Spleen (tissue), 11 donors: ENCODE results near the gene ITPR1. TPM values are rescaled to one million over a fixed set of nuclear protein-coding genes. Genes with fewer than 3 reads are reported as not detected.

Experiments used
- DNase-seq: peaks from one replicate; pipeline ENCODE4 v3.0.0-alpha.2; 2020
- H3K27ac ChIP-seq, 8 donors: fragments of 200-600 bp; sonication (generic) in 7 of 8; 1 replicate in 4 of 8; 2 replicates in 4 of 8; pipeline versions ENCODE4 v1.5.0 to v1.8.0; 2016 to 2021; ENCODE audit warnings: inconsistent platforms in 4 of 8, mild to moderate bottlenecking in 4 of 8, moderate library complexity in 1 of 8
- H3K27me3 ChIP-seq, 7 donors: fragments of 200-600 bp; sonication (generic) in 6 of 7; replicated peaks in 1 of 7; 1 replicate in 4 of 7; 2 replicates in 3 of 7; pipeline versions ENCODE4 v1.5.0 to v1.8.0; 2016 to 2021; ENCODE audit warnings: inconsistent platforms in 3 of 7, mild to moderate bottlenecking in 1 of 7
- H3K36me3 ChIP-seq, 6 donors: fragments of 200-600 bp; sonication (generic) in 5 of 6; 1 replicate in 4 of 6; 2 replicates in 2 of 6; pipeline versions ENCODE4 v1.5.0 to v1.8.0; 2016 to 2021; ENCODE audit warnings: inconsistent platforms in 2 of 6
- H3K4me1 ChIP-seq, 6 donors: fragments of 200-600 bp; sonication (generic) in 5 of 6; 1 replicate in 3 of 6; 2 replicates in 3 of 6; pipeline versions ENCODE4 v1.5.0 to v1.8.0; 2016 to 2021; ENCODE audit warnings: inconsistent platforms in 3 of 6
- H3K4me3 ChIP-seq, 8 donors: fragments of 200-600 bp; sonication (generic) in 7 of 8; 1 replicate in 4 of 8; 2 replicates in 4 of 8; pipeline versions ENCODE4 v1.5.0 to v1.8.0; 2016 to 2021; ENCODE audit warnings: inconsistent platforms in 4 of 8, mild to moderate bottlenecking in 4 of 8, moderate library complexity in 2 of 8
- H3K9me3 ChIP-seq, 8 donors: fragments of 200-600 bp; sonication (generic) in 7 of 8; 1 replicate in 4 of 8; 2 replicates in 4 of 8; pipeline versions ENCODE4 v1.5.0 to v1.8.0; 2016 to 2021; ENCODE audit warnings: inconsistent platforms in 4 of 8
- CTCF ChIP-seq, 11 experiments: fragments of 200-600 bp in 7 of 11; fragments of 450-650 bp in 4 of 11; sonication (generic) in 4 of 11; IDR thresholded peaks in 8 of 11; conservative IDR thresholded peaks in 3 of 11; 1 replicate in 7 of 11; 2 replicates in 4 of 11; pipeline versions ENCODE4 v1.4.0 to v1.8.0; 2016 to 2021; ENCODE audit warnings: antibody characterized with exemption in 11 of 11, inconsistent platforms in 4 of 11, mild to moderate bottlenecking in 1 of 11
- POLR2A ChIP-seq, 3 donors: fragments of 450-650 bp; IDR thresholded peaks; one replicate each; pipeline ENCODE4 v1.5.1; 2017; ENCODE audit warnings: antibody characterized with exemption in 3 of 3, mild to moderate bottlenecking in 1 of 3
- POLR2AphosphoS5 ChIP-seq, 3 donors: sonication (generic); formaldehyde crosslinking; IDR thresholded peaks; one replicate each; pipeline ENCODE4 v1.5.1; 2017; ENCODE audit warnings: antibody characterized with exemption in 3 of 3
- WGBS, 5 donors: extraction: QIAGEN DNeasy Blood & Tissue Kit in 3 of 5; methylation state at CpG; one replicate each; pipeline versions ENCODE4 v1.1.5 to v1.1.7; 2013 to 2018; 5-methylcytosine and 5-hydroxymethylcytosine counted together
- intact Hi-C: fragments of 100-400 bp; cut with DNase I; formaldehyde crosslinking; loops from one replicate; pipeline ENCODE4 v1.15.0; 2023; ENCODE audit warnings: low total_unique reads
- polyA plus RNA-seq, 3 donors: library from polyadenylated mRNA; stranded (reverse); fragments of 200-250 nt; gene quantifications; one replicate each; pipeline ENCODE4 v1.2.1, GENCODE V29; 2013
- total RNA-seq, 7 donors: library from RNA; depleted of rRNA in 3 of 7; stranded (reverse); fragments of >200 nt in 3 of 7; fragmentation: NEBNext Ultra II Directional in 4 of 7; extraction: Animal tissue kit (Norgen Biotek cat#: 25700) in 4 of 7; gene quantifications; one replicate each; pipeline versions ENCODE4 v1.1.0 to v1.2.1, GENCODE V29; 2016 to 2021
- donor health status: healthy with polysubstance abuse.
- donor health status: DM: no; HTN: no; CAD: no; lungs with moderate emphysema.
- donor health status: DM: no; HTN: no; CAD: no.
- donor health status: Bipolar disorder and iron deficiency.
- donor health status: healthy.
- donor health status: DM: no; HTN: no; CAD: no.
- donor health status: DM: yes; HTN: yes; CAD: no.

ITPR1 gene
- total and polyA plus RNA-seq, 10 donors: 17.5 to 194 (median 129) TPM

- Histone ChIP-seq H3K4me1 (no peaks in the 10 kb centered on the region), H3K27me3 (no peaks in the 10 kb centered on the region), H3K4me3 (no peak overlapping the region), H3K36me3 (peaks cover 5 to 100% (median 76%) of the 10 kb centered on the region in 6 donors), H3K9me3 (no peaks in the 10 kb centered on the region), H3K27ac (no peak overlapping the region)
- 93 to 99% (median 97%) methylated on average over 3 of the region's 3 CpGs for WGBS, 5 donors
- DNase-seq: no peak
- intact Hi-C loops: no loop called here
- TF ChIP-seq POLR2AphosphoS5 (IDR thresholded peaks at IDR 0.05): no peak
- TF ChIP-seq POLR2A (IDR thresholded peaks at IDR 0.05): no peak
- TF ChIP-seq CTCF (IDR thresholded peaks at IDR 0.05 in 8 of 11, conservative IDR thresholded peaks at IDR 0.05 in 3 of 11): no peak
These were observed 151.8 kb downstream of the ITPR1 start for GRCh38 chr3:4644951-4645350.

GRCh38 chr3:4645468-4645867 is 152.3 kb downstream of the ITPR1 start:
- Histone ChIP-seq H3K27me3 (no peaks in the 10 kb centered on the region), H3K27ac (no peak overlapping the region), H3K4me3 (no peak overlapping the region), H3K4me1 (no peaks in the 10 kb centered on the region), H3K36me3 (peaks cover 5 to 100% (median 73%) of the 10 kb centered on the region in 6 donors), H3K9me3 (no peaks in the 10 kb centered on the region)
- intact Hi-C loops: no loop called here
- TF ChIP-seq POLR2AphosphoS5 (IDR thresholded peaks at IDR 0.05) (no peak), CTCF (IDR thresholded peaks at IDR 0.05 in 8 of 11, conservative IDR thresholded peaks at IDR 0.05 in 3 of 11) (no peak), POLR2A (IDR thresholded peaks at IDR 0.05) (no peak)
- WGBS, 5 donors: 69 to 87% (median 75%) methylated on average over 6 of the region's 6 CpGs
- no peak for DNase-seq

GRCh38 chr3:4647411-4647810 is 154.3 kb downstream of the ITPR1 start:
- H3K4me3 ChIP-seq: no peak overlapping the region
- no peaks in the 10 kb centered on the region for H3K4me1 ChIP-seq
- no peak for DNase-seq
- peaks cover 5 to 95% (median 67%) of the 10 kb centered on the region in 6 donors for H3K36me3 ChIP-seq
- H3K27me3 ChIP-seq: no peaks in the 10 kb centered on the region
- intact Hi-C loops: no loop called here
- no peaks in the 10 kb centered on the region for H3K9me3 ChIP-seq
- 90 to 98% (median 96%) methylated on average over 2 of the region's 2 CpGs for WGBS, 5 donors
- no peak overlapping the region for H3K27ac ChIP-seq
- no peak for TF ChIP-seq POLR2AphosphoS5 (IDR thresholded peaks at IDR 0.05)
- TF ChIP-seq POLR2A (IDR thresholded peaks at IDR 0.05): no peak
- TF ChIP-seq CTCF (IDR thresholded peaks at IDR 0.05 in 8 of 11, conservative IDR thresholded peaks at IDR 0.05 in 3 of 11): no peak

GRCh38 chr3:4655145-4656045 is 162.2 kb downstream of the ITPR1 start:
- peaks cover 0 to 98% (median 52%) of the 10 kb centered on the region in 6 donors for H3K36me3 ChIP-seq
- intact Hi-C loops: loop anchor here (10.0 kb wide), 1 partner anchor 399 kb away; no protein-coding TSS in a partner anchor
- H3K27me3 ChIP-seq: no peaks in the 10 kb centered on the region
- no peak overlapping the region for H3K4me3 ChIP-seq
- no peak overlapping the region for H3K27ac ChIP-seq
- WGBS, 5 donors: 76 to 83% (median 77%) methylated on average over 17 of the region's 17 CpGs
- DNase-seq: no peak
- H3K4me1 ChIP-seq: peaks cover 0 to 7% (median 0%) of the 10 kb centered on the region in 6 donors
- TF ChIP-seq CTCF (IDR thresholded peaks at IDR 0.05 in 8 of 11, conservative IDR thresholded peaks at IDR 0.05 in 3 of 11) (no peak), POLR2AphosphoS5 (IDR thresholded peaks at IDR 0.05) (no peak)
- H3K9me3 ChIP-seq: no peaks in the 10 kb centered on the region
